Left renal cortex interstitium (tissue), 4 donors: ENCODE measurements around the gene ZIC3. TPM values are rescaled to one million over a fixed set of nuclear protein-coding genes. Genes with fewer than 3 reads are reported as not detected.

Experiments
- DNase-seq, 4 donors: peaks; one replicate each; pipeline ENCODE4 v3.0.0-alpha.2; 2013; ENCODE audit warnings: low read depth in 4 of 4, low spot score in 2 of 4, missing footprints in 1 of 4
- polyA plus RNA-seq, 4 donors: library from polyadenylated mRNA; unstranded; fragments of 120-200 nt; gene quantifications; one replicate each; pipeline ENCODE4 v1.2.1, GENCODE V29; 2013; ENCODE audit not compliant: insufficient read length in 4 of 4

The ZIC3 gene
- polyA plus RNA-seq, 4 donors = 0.09 TPM; not detected in 3

GRCh38 chrX:137573324-137574101, 7.6 kb downstream of the ZIC3 start:
- DNase-seq = no peak

GRCh38 chrX:137574102-137574783, 8.3 kb downstream of the ZIC3 start:
- no peak for DNase-seq

- no peak for DNase-seq
Measured at GRCh38 chrX:137574784-137575293, 8.9 kb downstream of the ZIC3 start.

- DNase-seq = no peak
Measured at GRCh38 chrX:137575596-137576255, 9.8 kb downstream of the ZIC3 start.

- no peak for DNase-seq
Measured at GRCh38 chrX:137587151-137587550, 21.2 kb downstream of the ZIC3 start.

- no peak for DNase-seq
Measured at GRCh38 chrX:137600769-137601168, 34.8 kb downstream of the ZIC3 start.
